HG03378 (cell line): ENCODE measurements around the gene HAUS3.

ENCODE experiments used
- ATAC-seq: cut with Tn5 transposase; IDR thresholded peaks from one replicate; pipeline ENCODE4 v1.9.1; 2021; ENCODE audit warnings: mild to moderate bottlenecking, moderate library complexity; ENCODE audit not compliant: unreplicated experiment

HAUS3 gene

GRCh38 chr4:2241410-2242353 is at the start of gene HAUS3, which contains the start of gene POLN:
HAUS3 (minus strand) TSS chr4:2242121; CDS start chr4:2240946, 1,175 bp downstream.
POLN (minus strand) TSS chr4:2242121; CDS start chr4:2229231, 12,890 bp downstream.
- ATAC-seq, result peak; percentile 66

GRCh38 chr4:2290974-2291704 is 49.2 kb upstream of the HAUS3 start:
- ATAC-seq, result no peak

GRCh38 chr4:2290488-2290887 is 48.6 kb upstream of the HAUS3 start:
- no peak for ATAC-seq

- no peak for ATAC-seq
These were observed 48.0 kb upstream of the HAUS3 start for GRCh38 chr4:2289955-2290333.

GRCh38 chr4:2289311-2289954 is 47.5 kb upstream of the HAUS3 start:
- no peak for ATAC-seq

GRCh38 chr4:2288051-2288541 is 46.2 kb upstream of the HAUS3 start:
- ATAC-seq, result no peak

- no peak for ATAC-seq
These were observed 45.6 kb upstream of the HAUS3 start for GRCh38 chr4:2287594-2287915.

- no peak for ATAC-seq
These were observed 45.1 kb upstream of the HAUS3 start for GRCh38 chr4:2286904-2287593.

GRCh38 chr4:2285613-2286381 is 43.9 kb upstream of the HAUS3 start:
- no peak for ATAC-seq

GRCh38 chr4:2284934-2285612 is 43.2 kb upstream of the HAUS3 start:
- ATAC-seq, result no peak

- ATAC-seq, result no peak
These were observed 42.4 kb upstream of the HAUS3 start for GRCh38 chr4:2284161-2284933.

GRCh38 chr4:2283199-2283711 is 41.3 kb upstream of the HAUS3 start:
- ATAC-seq, result no peak

- peak; percentile 69 for ATAC-seq
These were observed 39.8 kb upstream of the HAUS3 start for GRCh38 chr4:2281575-2282343.

GRCh38 chr4:2280531-2281300 is 38.8 kb upstream of the HAUS3 start:
- no peak for ATAC-seq

- no peak for ATAC-seq
These were observed 36.0 kb upstream of the HAUS3 start for GRCh38 chr4:2277956-2278355.

GRCh38 chr4:2276581-2277325 is 34.8 kb upstream of the HAUS3 start:
- no peak for ATAC-seq
